Thyroid gland (tissue), 4 donors: ENCODE data around the gene VWA3B. TPM values are rescaled to one million over a fixed set of nuclear protein-coding genes. Genes with fewer than 3 reads are reported as not detected.
A peak's percentile ranks its signal among the peaks of the same experiment; 100 is the strongest.

ENCODE experiments used
- DNase-seq, 2 donors: peaks; one replicate each; pipeline ENCODE4 v3.0.0-alpha.2; 2019
- H3K27ac ChIP-seq, 3 donors: fragments of 200-600 bp; sonication (generic); 1 replicate in 2 of 3; 2 replicates in 1 of 3; pipeline ENCODE4 v1.5.1; 2016 to 2019; ENCODE audit warnings: mild to moderate bottlenecking in 1 of 3, moderate library complexity in 1 of 3
- H3K27me3 ChIP-seq: fragments of 200-600 bp; sonication (generic); one replicate; pipeline ENCODE4 v1.5.1; 2019
- H3K36me3 ChIP-seq, 2 donors: fragments of 200-600 bp; sonication (generic); one replicate each; pipeline ENCODE4 v1.5.1; 2016 to 2019
- H3K4me1 ChIP-seq, 2 donors: fragments of 200-600 bp; sonication (generic); one replicate each; pipeline ENCODE4 v1.5.1; 2017 to 2019
- H3K4me3 ChIP-seq, 3 donors: fragments of 200-600 bp; sonication (generic); replicated peaks in 1 of 3; 1 replicate in 2 of 3; 2 replicates in 1 of 3; pipeline ENCODE4 v1.5.1; 2016; ENCODE audit warnings: mild to moderate bottlenecking in 1 of 3
- H3K9me3 ChIP-seq: fragments of 200-600 bp; sonication (generic); one replicate; pipeline ENCODE4 v1.5.1; 2017
- CTCF ChIP-seq, 6 experiments: fragments of 200-600 bp in 3 of 6; fragments of 450-650 bp in 3 of 6; sonication (generic) in 3 of 6; IDR thresholded peaks; one replicate each; pipeline ENCODE4 v1.5.1; 2016 to 2019; ENCODE audit warnings: antibody characterized with exemption in 6 of 6, mild to moderate bottlenecking in 2 of 6, inconsistent platforms in 1 of 6, moderate library complexity in 1 of 6
- POLR2A ChIP-seq, 2 donors: fragments of 450-650 bp; IDR thresholded peaks; one replicate each; pipeline ENCODE4 v1.6.1; 2017; ENCODE audit warnings: antibody characterized with exemption in 2 of 2, mild to moderate bottlenecking in 2 of 2, moderate library complexity in 1 of 2
- WGBS, 2 donors: methylation state at CpG; one replicate each; pipeline ENCODE4 v1.1.5; 2017; 5-methylcytosine and 5-hydroxymethylcytosine counted together
- intact Hi-C: fragments of 100-400 bp; cut with DNase I; formaldehyde crosslinking; loops from one replicate; pipeline ENCODE4 v1.15.1; 2023
- total RNA-seq, 4 donors: library from RNA; depleted of rRNA; stranded (reverse); fragments of >200 nt; gene quantifications; one replicate each; pipeline ENCODE4 v1.2.3, GENCODE V29; 2016

The VWA3B gene
- under 1 TPM in 1 of 4 donors, not detected in 3; 0.81 TPM for total RNA-seq

DNA sequence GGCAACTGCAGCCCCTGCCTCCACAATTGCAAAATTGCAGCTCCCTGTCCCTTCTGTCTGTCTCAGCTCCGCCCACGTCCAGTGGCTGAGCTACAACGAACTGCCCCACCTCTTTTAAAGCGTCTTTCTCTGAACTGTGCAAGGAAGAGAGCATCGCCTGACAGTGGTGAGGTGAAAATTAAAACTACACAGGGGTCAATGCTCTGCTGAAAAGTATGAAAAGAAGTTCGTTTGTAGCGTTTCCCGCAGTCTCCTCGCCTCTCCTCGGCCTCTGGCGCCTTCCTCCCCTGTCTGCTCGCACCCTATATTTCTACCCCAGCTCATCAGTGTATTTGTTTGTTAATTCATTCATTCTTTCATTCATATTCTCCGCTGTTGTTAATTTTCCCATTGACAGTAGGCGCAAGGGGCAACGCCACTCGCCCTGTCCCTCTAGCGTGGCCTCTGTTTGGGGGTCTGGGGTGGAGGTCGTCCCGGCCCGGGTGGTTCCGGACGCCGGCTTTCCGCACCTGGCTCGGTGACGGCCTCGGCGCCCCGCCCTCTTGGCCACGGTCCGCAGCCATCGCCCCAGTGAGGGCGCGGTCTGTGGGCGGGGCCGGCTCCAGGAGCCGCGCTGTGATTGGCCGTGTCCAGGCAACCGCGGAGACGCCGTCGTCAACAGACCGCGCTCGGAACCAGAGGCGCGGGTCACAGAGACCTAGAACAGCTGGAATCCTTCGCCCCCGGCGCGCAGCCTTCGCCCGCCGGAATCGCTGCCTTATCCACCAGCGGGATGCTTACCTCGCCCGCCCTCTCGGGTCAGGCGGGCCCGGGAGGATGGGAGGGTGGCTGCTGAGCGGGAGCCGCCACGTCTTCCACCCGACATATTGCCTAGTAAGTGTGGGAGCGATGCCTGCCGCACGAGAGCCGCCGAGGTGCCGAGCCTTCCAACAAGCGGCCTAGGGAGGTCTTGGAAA, at the start of gene VWA3B:
VWA3B (plus strand) TSS at position 677 of the 956 bp plus-strand sequence. CDS start 5,926 bp downstream, outside the sequence.
- intact Hi-C loops = no loop called here
- DNase-seq = peak; percentile 23 to 59
- no peaks in the 10 kb centered on the region for H3K9me3 ChIP-seq
- H3K27me3 ChIP-seq = no peaks in the 10 kb centered on the region
- peak within 1 kb of the TSS in 1 of 3 donors; percentile 15 for H3K4me3 ChIP-seq
- H3K27ac ChIP-seq = no peak within 1 kb of the TSS
- no peak for TF ChIP-seq CTCF (IDR thresholded peaks at IDR 0.05)
- no peak for TF ChIP-seq POLR2A (IDR thresholded peaks at IDR 0.05)
- peaks cover 7 to 10% of the 10 kb centered on the region in 2 donors for H3K4me1 ChIP-seq
- 2 to 3% methylated on average over 28 to 33 of the region's 74 CpGs for WGBS, 2 donors
- H3K36me3 ChIP-seq = no peaks in the 10 kb centered on the region

DNA sequence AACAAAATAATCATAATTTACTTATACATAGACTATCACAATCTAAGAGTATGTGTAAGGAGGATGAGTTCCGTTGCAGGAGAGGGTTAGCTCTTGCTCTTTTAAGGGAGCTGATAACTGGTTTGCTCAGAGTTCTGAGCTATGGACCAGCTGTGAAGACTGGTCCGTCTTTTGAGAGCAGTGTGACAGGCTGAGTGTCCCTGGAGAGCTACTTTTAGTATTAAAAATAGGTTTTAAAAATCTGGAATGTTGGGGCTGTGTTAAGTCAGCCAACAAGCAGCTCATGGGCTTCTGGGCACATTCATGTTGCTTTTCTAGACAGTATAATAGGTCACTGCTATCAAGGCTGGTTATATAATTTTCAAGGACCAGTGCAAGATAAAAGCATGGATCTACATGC, 49.8 kb upstream of the VWA3B start:
- peaks cover 4 to 7% of the 10 kb centered on the region in 2 donors for H3K4me1 ChIP-seq
- H3K27ac ChIP-seq = no peak overlapping the region

GRCh38 chr2:98037666-98038336, 49.2 kb upstream of the VWA3B start:
- no peaks in the 10 kb centered on the region for H3K36me3 ChIP-seq
- intact Hi-C loops = no loop called here
- WGBS, 2 donors = 83 to 97% methylated on average over 2 of the region's 2 CpGs
- no peak for DNase-seq
- H3K27me3 ChIP-seq = no peaks in the 10 kb centered on the region
- no peak for TF ChIP-seq POLR2A (IDR thresholded peaks at IDR 0.05)
- H3K9me3 ChIP-seq = no peaks in the 10 kb centered on the region
- H3K4me3 ChIP-seq = no peak overlapping the region
- H3K4me1 ChIP-seq = peaks cover 4 to 7% of the 10 kb centered on the region in 2 donors
- H3K27ac ChIP-seq = no peak overlapping the region

More for the DNA sequence above, 49.8 kb upstream of the VWA3B start:
- DNase-seq = no peak
- Histone ChIP-seq H3K4me3 (no peak overlapping the region), H3K27me3 (no peaks in the 10 kb centered on the region), H3K36me3 (no peaks in the 10 kb centered on the region), H3K9me3 (no peaks in the 10 kb centered on the region)
- TF ChIP-seq CTCF (IDR thresholded peaks at IDR 0.05) = no peak
- TF ChIP-seq POLR2A (IDR thresholded peaks at IDR 0.05) = no peak
- intact Hi-C loops = no loop called here
- 55 to 69% methylated on average over 2 of the region's 2 CpGs for WGBS, 2 donors

DNA sequence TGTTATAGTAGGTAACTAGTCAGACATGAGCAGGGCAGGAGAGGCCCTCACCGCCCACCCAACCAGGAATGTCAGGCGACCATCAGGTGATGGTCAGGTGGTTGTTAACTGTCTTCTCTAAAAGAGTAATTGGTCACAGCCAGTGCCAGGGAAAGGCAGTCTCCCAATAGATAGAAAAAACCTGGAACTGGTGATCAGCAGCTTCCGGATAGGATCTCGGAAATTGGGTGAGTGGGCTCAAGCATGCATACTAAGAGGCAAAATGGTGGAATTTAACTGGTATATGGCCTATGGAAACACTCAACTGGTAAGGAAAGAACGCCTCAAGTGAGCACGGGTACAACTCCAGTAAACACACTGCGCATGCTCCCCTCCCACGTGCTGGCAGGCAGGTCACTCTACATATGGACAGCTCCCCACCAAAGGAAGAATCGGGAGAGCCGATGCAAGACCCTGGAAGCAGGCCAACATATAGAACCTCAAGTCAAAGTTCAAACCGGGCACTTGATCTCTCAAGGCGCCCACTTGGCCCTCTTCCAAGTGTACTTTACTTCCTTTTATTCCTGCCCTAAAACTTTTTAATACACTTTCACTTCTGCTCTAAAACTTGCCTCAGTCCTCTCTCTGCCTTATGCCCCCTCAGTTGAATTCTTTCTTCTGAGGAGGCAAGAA, 47.7 kb upstream of the VWA3B start:
- Histone ChIP-seq H3K27ac (no peak overlapping the region), H3K9me3 (no peaks in the 10 kb centered on the region), H3K4me3 (no peak overlapping the region), H3K36me3 (no peaks in the 10 kb centered on the region), H3K27me3 (no peaks in the 10 kb centered on the region), H3K4me1 (peaks cover 4 to 7% of the 10 kb centered on the region in 2 donors)
- intact Hi-C loops = no loop called here
- 62 to 69% methylated on average over 12 of the region's 12 CpGs for WGBS, 2 donors
- TF ChIP-seq POLR2A (IDR thresholded peaks at IDR 0.05) (no peak), CTCF (IDR thresholded peaks at IDR 0.05) (no peak)
- DNase-seq = peak in 1 of 2 donors; percentile 2

GRCh38 chr2:98040331-98040939, 46.5 kb upstream of the VWA3B start:
- H3K27ac ChIP-seq = no peak overlapping the region
- H3K4me3 ChIP-seq = no peak overlapping the region
- peaks cover 4 to 7% of the 10 kb centered on the region in 2 donors for H3K4me1 ChIP-seq
- no peaks in the 10 kb centered on the region for H3K36me3 ChIP-seq
- 89 to 92% methylated on average over 8 of the region's 8 CpGs for WGBS, 2 donors
- TF ChIP-seq POLR2A (IDR thresholded peaks at IDR 0.05) (no peak), CTCF (IDR thresholded peaks at IDR 0.05) (no peak)
- H3K27me3 ChIP-seq = no peaks in the 10 kb centered on the region
- H3K9me3 ChIP-seq = no peaks in the 10 kb centered on the region
- no peak for DNase-seq
- intact Hi-C loops = no loop called here
